Measurements from ENCODE around the gene ELP1.
"Not testable (repeated sequence)": the region's sequence is repeated elsewhere in the genome, so short reads cannot be mapped to it uniquely, and the experiment has no call there.

The ELP1 gene

DNA sequence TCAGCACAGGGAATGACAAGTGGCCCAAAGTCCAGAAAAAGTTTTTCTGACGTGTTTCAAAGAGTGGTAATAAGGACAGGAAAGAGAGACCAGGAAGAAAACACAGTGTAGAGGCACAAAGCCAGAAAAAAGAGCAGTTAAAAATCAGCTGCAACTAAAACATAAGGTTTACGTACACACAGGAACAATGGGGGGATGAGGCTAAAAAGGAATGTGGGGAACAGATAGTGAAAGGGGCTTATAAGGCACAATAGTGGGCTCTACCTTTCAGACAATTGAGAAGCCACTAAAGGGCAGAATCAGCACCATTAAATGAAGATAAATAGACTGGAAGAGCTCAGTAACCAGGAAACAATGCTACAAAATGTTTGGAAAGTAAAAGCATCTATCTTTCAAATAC lies 5.5 kb downstream of the ELP1 start:
- DNase-seq = no peak

DNA sequence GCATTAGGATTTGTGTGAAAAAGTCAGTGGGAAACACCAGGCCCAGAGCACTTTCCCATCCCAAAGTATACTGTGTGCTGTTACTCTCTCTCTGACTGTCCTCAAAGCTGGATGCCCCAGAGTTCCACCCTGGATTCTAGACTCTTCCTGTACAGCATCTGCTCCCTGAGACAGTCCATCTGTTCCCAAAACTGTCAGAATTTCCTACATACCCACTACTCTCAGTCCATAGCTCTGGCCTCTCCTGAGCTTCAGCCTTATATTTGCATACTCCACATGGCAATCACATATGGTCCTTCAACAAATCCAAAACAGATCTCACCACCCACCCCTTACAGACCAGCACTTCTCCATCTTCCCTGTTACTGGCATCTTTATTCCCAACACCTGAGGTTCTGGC lies 9.5 kb downstream of the ELP1 start:
- no peak for DNase-seq

DNA sequence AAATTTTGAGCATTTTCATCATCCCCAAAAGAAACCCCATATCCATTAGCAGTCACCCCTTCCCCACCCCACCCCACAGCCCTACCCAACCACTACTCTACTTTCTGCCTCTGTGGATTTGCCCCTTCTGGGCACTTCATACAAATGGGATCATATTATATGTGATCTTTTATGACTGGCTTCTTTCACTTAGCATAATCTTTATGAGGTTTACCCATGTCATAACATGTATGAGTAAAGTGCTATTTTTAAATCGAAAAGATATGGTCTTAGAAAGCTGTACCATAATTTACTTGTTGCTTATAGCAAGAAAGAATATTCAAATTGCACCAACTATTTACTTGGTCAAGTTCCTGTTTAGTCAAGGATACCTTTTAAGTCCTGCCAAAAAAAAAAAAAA lies 12.7 kb downstream of the ELP1 start:
- no peak for DNase-seq

DNA sequence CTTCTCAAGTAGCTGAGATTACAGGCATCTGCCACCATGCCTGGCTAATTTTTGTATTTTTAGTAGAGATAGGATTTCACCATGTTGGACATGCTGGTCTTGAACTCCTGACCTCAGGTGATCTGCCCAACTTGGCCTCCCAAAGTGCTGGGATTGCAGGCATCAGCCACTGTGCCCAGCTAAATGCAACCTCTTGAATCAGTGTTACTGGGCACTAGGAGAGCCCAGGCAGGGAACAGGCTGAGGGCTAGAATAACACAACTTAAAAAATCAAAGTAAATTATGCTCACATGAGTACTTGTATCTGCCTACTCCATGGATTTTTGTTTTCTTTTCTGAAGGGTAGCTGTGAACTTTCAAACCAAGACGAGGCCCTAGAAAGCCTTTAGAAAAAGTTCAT lies 13.5 kb downstream of the ELP1 start:
- not testable (repeated sequence) for DNase-seq

DNA sequence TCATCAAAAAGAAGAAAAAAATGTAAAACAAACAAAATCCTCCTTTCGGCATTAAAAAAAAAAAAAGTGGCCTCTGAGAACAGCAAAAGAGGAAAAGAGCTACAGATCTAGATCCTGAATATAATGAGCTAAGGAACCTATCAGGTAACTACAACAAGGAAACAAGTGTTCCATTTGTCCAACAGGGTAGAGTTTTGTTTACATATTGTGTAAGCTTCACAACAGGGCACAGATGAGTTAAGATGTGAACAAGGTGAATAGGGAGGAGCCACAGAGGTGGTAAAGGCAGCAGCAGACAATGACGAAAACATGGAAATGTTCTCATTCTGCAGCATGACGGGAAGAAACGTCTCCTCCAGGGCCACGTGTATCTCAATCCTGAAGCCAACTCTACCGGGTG lies 14.4 kb downstream of the ELP1 start:
- no peak for DNase-seq

DNA sequence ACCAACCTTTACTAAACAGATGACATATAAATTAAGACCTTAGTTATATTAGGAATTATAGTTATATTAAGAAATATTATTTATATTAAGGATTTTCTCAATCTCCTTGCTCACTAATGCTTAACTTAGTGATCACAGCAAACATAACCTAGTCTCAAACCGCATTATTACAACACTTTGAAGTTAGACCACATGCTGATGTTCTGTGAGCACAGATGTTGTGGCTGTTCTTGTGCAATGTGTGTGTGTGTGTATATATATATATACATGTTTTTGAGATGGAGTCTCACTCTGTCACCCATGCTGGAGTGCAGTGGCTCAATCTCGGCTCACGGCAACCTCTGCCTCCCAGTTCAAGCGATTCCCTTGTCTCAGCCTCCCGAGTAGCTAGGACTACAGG lies 20.5 kb downstream of the ELP1 start:
- DNase-seq = no peak

DNA sequence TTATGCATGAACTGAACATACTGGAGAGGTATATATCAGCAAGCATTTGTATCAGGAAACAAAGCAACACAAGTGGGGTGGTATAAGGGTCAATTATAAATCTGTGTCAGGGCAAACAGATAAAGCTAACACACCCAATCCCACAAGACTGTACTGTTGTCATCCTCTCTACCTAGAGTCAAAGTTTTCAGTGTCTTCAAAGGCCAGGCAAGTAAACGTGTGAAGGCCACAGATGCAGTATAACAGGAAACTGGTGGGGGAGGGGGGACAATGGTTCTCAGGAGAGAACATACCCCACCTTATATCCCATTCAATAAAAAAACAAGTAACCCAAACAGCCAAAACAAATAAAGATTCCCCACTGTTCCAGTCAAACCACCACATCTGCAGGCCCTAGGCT lies 22.1 kb downstream of the ELP1 start:
- no peak for DNase-seq

DNA sequence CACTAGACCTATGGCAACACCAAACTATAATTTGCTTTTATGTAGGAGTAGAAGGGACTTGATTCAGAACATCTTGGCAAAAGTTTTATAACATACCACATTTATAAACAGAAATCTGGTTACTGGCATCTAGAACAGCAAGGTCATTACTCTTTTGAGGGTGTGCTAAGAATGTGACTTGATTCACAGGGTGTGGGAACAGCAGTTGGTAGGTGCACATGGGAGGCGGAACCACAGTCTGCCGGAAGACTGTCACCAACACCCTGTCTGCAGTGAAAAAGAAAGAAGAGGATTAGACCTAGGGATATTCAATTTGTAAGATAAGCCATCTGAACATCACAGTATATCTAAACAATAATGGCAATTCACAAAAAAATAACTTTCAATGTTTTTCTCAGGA lies 23.0 kb downstream of the ELP1 start:
- no peak for DNase-seq

DNA sequence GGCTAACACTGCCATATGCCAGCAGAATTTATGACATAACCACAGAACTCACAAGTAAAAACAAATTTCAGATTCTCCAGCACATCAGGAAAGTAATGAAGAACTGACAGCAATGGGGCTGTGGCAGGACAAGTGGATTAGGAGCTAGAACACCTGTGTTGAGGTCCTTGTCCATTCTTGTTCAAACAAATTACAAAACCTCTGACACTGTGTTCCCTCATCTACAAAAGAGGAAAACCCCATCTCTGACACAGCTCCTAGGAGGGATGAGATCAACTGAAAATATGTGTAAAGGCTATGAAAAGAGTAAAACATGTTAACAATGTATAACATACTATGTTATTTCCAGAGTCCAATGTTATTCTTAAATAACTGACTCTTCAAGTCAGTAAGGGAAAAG lies 23.5 kb downstream of the ELP1 start:
- no peak for DNase-seq

DNA sequence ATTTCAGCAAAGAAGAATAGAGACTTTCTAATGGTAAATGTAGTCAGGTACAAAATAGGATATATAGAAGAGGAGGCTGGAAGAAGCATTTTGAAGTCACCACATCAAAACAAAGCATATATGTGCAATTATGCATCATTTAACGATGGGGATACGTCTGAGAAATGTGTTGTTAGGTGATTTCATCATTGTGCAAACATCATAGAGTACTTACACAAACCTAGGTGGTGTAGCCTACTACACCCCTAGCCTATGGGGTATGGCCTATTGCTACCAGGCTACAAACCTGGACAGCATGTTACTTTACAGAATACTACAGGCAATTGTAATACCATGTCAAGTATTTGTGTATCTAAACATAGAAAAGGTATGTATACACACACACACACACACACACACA lies 28.4 kb downstream of the ELP1 start:
- DNase-seq = no peak

DNA sequence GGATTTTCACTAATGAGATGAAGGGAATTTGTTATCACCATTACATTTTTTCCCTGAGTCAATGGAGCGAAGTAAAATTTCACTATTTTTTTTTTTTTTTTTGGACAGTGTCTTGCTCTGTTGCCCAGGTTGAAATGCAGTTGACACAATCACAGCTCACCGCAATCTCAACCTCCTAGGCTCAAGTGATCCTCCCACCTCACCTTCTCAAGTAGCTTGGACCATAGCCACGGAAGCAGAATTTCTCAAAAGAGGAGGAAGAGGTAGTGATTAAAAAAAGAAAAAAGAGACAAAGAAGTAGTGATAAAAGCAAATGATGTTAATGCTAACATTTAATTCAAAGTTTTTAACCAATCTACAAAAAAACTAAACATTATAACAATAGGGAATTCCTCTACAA lies 29.8 kb downstream of the ELP1 start:
- DNase-seq = no peak

DNA sequence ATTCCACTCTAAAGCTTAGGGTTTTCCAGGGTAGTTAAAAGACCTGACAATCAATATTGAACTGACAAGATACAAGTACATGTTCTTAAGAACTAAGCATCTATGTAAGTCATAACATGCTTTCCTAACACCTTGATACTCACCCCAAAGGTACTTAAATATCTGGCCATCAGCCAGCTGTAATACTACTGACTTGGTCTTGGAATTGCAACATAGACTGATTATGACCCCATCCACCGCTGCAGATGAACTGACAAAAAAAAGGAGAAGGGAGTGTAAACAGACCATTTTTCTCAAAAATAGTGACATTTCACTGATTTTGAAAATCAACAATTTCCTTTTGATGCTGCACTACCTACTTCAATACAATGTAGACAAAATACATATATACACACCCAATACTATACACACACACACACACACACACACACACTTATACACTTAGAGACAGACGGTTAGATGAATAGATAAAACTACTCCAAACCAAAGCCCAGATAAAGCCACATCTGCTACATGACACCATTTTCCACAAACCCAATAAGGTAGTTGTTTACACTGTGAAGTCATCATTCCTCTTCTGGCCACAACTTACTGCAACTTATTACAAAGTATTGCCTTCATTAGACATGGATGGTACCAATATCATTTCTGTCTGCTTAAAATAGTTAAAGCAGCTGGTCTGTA lies 30.4 kb downstream of the ELP1 start:
- DNase-seq = no peak

DNA sequence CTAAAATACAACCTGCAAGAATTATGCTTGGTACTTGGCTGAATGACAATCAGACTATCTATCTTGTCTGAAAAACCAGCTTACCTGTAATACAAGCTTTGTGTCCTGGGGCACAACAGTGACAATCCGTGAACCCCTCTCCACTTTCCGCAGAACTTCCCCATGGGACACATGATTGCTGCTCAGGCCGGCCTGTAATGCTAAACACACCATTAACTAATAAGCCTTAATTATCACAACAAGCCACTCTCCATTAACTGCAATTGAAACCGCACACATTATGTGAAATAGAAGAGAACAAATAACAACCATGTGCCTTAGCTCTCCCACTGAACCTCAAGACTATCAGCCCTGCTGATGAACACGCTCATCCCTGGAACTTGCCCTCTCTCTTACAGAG lies 33.7 kb downstream of the ELP1 start:
- no peak for DNase-seq

DNA sequence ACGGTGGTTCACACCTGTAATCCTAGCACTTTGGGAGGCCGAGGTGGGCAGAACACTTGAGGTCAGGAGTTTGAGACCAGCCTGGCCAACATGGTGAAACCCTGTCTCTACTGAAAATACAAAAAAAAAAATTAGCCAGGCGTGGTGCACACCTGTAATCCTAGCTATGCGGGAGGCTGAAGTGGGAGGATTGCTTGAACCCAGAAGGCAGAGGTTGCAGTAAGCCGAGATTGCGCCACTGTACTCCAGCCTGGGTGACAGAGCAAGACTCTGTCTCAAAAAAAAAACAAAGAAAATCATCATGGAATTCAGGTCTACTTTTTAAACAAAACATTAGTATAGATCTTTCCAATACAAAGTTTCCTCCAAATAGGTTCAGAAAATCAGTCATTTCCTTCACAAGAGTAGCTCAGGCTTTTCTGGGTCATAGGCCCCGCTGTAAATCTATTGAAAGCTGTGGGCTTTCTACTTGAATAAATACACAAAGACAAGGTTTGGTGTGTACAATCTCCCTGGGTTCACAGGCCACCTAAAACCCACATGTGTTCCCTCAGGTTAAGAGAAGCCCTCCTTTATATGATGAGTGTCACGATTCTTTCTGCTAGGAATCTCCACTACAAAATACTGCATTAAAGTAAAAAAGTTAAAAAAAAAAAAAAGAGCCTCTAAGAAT lies 34.8 kb downstream of the ELP1 start:
- not testable (repeated sequence) for DNase-seq

DNA sequence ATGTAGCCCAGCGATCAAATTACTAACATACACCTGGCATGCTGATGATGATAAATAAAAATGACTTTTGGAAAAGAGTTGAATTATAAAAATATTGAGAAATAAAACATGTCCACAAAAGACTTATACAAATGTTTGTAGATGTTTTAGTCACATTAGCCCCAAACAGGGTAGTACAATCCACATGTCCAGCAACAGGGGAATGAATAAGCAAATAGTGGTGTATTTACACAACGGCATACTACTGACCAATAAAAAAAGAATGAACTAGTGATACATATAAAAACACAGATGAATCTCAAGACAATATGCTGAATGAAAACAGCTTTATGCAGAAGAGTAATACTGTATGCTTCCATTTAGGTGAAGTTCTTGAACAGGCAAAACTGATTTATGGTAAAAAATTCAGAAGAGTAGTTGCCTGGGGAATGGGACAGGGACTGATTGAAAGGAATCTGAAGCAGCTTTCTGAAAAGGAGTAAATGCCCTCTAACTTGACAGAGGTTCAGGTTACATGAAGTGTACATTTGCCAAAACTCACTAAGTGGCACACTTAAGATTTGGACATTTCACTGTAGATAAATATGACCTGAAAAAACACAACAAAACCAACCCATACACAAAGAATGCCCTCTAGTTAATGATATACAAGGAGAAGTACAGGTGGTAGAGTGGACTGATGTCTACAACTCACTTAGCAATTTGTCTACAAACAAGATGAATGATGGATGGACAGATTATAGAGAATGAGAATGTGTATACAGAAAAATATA lies 36.4 kb downstream of the ELP1 start:
- no peak for DNase-seq

DNA sequence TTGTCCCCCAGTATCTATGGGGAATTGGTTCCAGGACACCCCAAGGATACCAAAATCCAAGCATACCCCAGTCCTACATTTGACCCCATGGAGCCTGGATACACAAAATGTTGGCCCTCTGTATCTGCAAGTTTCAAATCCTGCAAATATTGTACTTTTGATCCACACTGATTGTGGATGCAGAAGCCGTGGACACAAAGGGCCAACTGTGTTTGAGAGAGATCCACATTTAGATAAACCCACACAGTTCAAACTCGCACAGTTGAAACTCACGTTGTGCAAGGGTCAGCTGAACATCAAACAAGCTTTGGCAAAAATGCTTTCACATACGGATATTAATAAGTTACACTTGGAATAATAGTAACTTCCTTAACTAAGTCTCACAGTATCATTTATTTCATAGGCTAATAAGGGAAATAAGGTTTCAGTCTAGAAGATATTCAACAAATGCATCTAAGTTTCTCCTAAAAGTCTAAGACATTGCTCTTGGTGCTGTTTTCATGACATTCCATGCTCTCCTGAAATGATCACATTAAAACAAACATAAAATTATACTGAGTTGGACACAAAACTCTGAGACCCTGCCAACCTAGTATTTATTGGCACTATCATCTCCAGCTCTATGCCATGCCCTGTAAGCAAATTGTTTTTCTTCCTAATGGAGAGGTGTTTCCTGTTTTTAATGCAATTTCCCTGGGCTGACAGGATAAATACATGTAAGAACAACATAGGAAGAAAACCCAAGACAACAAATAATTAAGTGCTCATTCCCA lies 39.5 kb downstream of the ELP1 start:
- no peak for DNase-seq

DNA sequence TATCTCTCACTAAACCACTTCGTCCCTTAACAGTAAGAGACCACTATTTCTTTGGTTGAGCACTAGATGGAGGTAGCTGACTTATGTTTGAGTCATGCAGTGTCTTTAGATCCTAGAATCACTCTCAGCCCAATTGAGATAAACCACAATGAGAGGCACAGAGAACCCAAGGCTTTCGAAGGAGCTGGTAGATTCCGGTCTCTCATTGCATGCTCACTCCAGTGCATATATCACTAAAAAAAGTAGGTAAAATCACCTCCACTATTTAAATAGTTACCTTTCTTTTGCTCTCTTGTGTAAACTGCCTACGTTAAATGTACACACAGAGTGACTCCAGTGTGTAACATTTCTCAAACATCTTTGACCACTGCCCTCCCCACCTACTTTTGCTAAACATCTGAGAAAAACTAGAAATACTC lies 44.3 kb downstream of the ELP1 start:
- no peak for DNase-seq

DNA sequence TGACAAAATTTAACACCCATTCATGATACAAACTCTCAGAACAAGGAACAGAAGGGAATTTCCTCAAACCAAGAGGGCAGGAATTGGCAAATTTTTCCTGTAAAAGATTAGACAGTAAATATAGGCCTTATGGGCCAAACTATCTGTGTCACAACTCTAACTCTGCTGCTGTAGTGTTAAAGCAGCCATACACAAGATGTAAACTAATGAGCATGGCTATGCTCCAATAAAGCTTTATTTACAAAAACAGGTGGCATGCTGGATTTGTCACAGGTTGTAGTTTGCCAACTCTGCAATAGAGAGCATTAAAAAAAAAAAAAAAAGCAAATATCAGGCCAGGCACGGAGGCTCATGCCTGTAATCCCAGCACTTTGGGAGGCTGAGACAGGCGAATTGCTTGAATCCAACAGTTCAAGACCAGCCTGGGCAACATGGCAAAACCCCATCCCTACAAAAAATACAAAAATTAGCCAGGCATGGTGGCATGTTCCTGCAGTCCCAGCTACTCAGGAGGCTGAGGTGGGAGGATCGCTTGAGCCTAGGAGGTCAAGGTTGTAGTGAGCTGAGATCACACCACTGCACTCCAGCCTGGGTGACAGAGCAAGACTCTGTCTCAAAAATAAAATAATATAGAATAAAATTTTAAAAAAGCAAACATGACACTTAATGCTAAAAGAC lies 47.2 kb downstream of the ELP1 start:
- not testable (repeated sequence) for DNase-seq

DNA sequence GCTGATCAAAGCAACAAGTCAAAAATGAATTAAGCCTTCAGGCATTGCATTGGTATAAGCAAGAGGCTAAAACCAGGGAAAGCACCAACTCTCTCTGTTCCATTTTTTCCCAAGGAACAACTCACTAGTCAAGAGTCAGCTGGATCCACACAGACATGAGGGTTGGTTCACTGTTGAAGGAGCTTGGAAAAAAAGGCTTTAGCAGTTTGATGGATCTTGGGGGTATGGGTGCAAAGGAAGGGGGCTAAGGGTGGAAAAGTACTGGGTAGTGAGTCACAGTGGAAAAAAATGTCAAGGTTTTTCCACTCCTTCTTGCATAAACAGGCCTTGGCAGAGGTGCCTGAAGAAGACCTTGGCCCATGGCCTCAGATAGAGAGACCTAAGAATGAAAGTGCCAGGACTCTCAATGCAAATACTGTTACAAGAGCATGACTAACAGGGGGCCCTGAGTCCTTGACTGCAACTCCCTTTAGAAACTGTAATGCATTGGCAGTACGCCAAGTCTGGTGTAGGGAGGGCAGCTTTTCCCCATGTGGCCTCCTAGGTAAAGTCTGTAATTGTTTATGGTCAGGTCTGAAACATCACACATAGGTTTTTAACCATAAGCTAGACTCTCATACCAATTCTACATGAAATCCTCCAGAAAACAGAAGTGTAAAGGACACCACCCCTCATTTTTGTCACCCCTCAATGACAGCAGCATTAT lies 48.1 kb downstream of the ELP1 start:
- peak in 1 of 2 experiments; percentile 24 for DNase-seq

DNA sequence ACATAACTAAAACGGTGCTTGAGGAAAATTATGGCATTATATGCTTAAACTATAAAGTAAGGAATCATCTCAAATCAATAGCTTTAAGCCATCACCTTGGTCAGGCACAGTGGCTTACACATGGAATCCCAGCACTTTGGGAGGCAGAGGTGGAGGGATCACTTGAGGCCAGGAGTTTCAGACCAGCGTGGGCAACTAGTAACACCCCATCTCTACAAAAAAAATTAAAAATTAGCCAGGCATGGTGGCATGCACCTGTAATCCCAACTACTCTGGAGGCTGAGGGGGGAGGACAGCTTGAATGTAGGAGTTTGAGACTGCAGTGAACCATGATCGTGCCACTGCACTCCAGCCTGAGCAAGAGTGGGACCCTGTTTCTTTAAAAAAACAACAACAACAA lies 49.2 kb downstream of the ELP1 start:
- DNase-seq = no peak

DNA sequence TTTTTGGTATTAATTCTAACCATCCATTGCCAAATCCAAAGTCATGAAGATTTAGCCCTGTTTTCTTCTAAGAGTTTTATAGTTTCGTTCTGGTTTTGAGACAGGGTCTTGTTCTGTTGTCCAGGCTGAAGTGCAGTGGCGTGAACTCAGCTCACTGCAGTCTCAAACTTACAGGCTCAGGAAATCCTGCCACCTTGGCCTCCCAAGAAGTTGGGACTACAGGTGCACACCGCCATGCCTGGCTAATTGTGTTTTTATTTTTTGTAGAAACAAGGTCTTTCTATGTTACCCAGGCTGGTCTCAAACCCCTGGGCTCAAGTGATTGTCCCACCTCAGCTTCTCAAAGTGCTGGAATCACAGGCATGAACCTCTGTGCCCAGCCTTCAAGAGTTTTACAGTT lies 50.8 kb downstream of the ELP1 start:
- DNase-seq = no peak

Data from NCI-H187 (cell line).